Stomach (tissue), 4 donors: ENCODE measurements around the gene PADI6.

Source experiments
- CTCF ChIP-seq, 7 experiments: fragments of 450-650 bp in 4 of 7; fragments of 200-600 bp in 3 of 7; sonication (generic) in 3 of 7; IDR thresholded peaks; one replicate each; pipeline ENCODE4 v1.5.1; 2016 to 2019; ENCODE audit warnings: antibody characterized with exemption in 7 of 7, control low read depth in 2 of 7, mild to moderate bottlenecking in 1 of 7
- EP300 ChIP-seq: sonication (generic); formaldehyde crosslinking; IDR thresholded peaks from one replicate; pipeline ENCODE4 v1.6.1; 2017; ENCODE audit warnings: antibody characterized with exemption
- POLR2A ChIP-seq, 4 donors: fragments of 450-650 bp; IDR thresholded peaks; one replicate each; pipeline ENCODE4 v1.6.1; 2016; ENCODE audit warnings: antibody characterized with exemption in 4 of 4, control low read depth in 2 of 4, mild to moderate bottlenecking in 1 of 4, moderate library complexity in 1 of 4
- POLR2AphosphoS5 ChIP-seq, 3 donors: sonication (generic); formaldehyde crosslinking; IDR thresholded peaks; one replicate each; pipeline ENCODE4 v1.6.1; 2016; ENCODE audit warnings: antibody characterized with exemption in 3 of 3

GRCh38 chr1:17405898-17406759 lies 34.1 kb downstream of the PADI6 start:
- peak in 5 of 7 experiments; percentile 15 to 55 (median 52) for TF ChIP-seq CTCF (IDR thresholded peaks at IDR 0.05)
- TF ChIP-seq POLR2A (IDR thresholded peaks at IDR 0.05), result no peak
- no peak for TF ChIP-seq POLR2AphosphoS5 (IDR thresholded peaks at IDR 0.05)
- no peak for TF ChIP-seq EP300
